GM11168 (cell line): Measurements from ENCODE around the gene DTNA.

Source experiments
- in situ Hi-C: fragments of 300-500 bp; cut with MboI; formaldehyde crosslinking; loops from one replicate; pipeline ENCODE4 v1.12.0; 2022; ENCODE audit warnings: low sequenced_read_pairs; ENCODE audit not compliant: unreplicated experiment

DTNA gene

GRCh38 chr18:34760444-34760843, 50.3 kb downstream of the DTNA start:
- in situ Hi-C loops = no loop called here

GRCh38 chr18:34764451-34764850, 54.4 kb downstream of the DTNA start:
- in situ Hi-C loops = no loop called here

GRCh38 chr18:34767601-34768027, 57.5 kb downstream of the DTNA start:
- in situ Hi-C loops = no loop called here

- in situ Hi-C loops = no loop called here
These were observed 61.9 kb downstream of the DTNA start for GRCh38 chr18:34771958-34772357.

GRCh38 chr18:34772887-34773286, 62.8 kb downstream of the DTNA start:
- in situ Hi-C loops = no loop called here

- in situ Hi-C loops = no loop called here
These were observed 63.3 kb downstream of the DTNA start for GRCh38 chr18:34773378-34773777.

- in situ Hi-C loops = no loop called here
These were observed 64.1 kb downstream of the DTNA start for GRCh38 chr18:34773961-34774766.

GRCh38 chr18:34775461-34775860, 65.4 kb downstream of the DTNA start:
- in situ Hi-C loops = no loop called here

GRCh38 chr18:34779112-34779511, 69.0 kb downstream of the DTNA start:
- in situ Hi-C loops = no loop called here

- in situ Hi-C loops = no loop called here
These were observed 70.8 kb downstream of the DTNA start for GRCh38 chr18:34780856-34781255.

GRCh38 chr18:34783501-34783900, 73.4 kb downstream of the DTNA start:
- in situ Hi-C loops = no loop called here

- in situ Hi-C loops = no loop called here
These were observed 76.2 kb downstream of the DTNA start for GRCh38 chr18:34786162-34786741.

GRCh38 chr18:34787931-34788532, 77.9 kb downstream of the DTNA start:
- in situ Hi-C loops = no loop called here

- in situ Hi-C loops = no loop called here
These were observed 79.8 kb downstream of the DTNA start for GRCh38 chr18:34789768-34790344.

- in situ Hi-C loops = no loop called here
These were observed 84.2 kb downstream of the DTNA start for GRCh38 chr18:34794348-34794747.

- in situ Hi-C loops = no loop called here
These were observed 85.1 kb downstream of the DTNA start for GRCh38 chr18:34795070-34795732.

- in situ Hi-C loops = no loop called here
These were observed 86.0 kb downstream of the DTNA start for GRCh38 chr18:34796035-34796657.

GRCh38 chr18:34799291-34799690, 89.2 kb downstream of the DTNA start:
- in situ Hi-C loops = no loop called here

- in situ Hi-C loops = no loop called here
These were observed 90.3 kb downstream of the DTNA start for GRCh38 chr18:34800381-34800780.

GRCh38 chr18:34801774-34802173, 91.7 kb downstream of the DTNA start:
- in situ Hi-C loops = no loop called here
